Heart left ventricle (tissue), 13 donors: ENCODE data around the gene ZNF202.

Experiments used
- POLR2A ChIP-seq, 2 donors: fragments of 450-650 bp; IDR thresholded peaks; one replicate each; pipeline ENCODE4 v1.6.1; 2017; ENCODE audit warnings: antibody characterized with exemption in 2 of 2, mild to moderate bottlenecking in 2 of 2, moderate library complexity in 2 of 2
- TF ChIP-seq, protein P1 (sequence below), 12 donors: fragments of 200-600 bp; sonication (generic) in 4 of 12; IDR thresholded peaks; one replicate each; pipeline versions ENCODE4 v1.5.0 to v1.8.0; 2018 to 2022; ENCODE audit warnings: antibody characterized with exemption in 12 of 12, mild to moderate bottlenecking in 5 of 12
- donor health status: ischemic (EF 13 %, LVEDD 7.1; RV severe dilation, severe dysfunction).
- donor health status: DM: no; HTN: yes; CAD: no.
- donor health status: DM: no; HTN: no; CAD: no.
- donor health status: ischemic (EF 25% LVEDD 6.9; RV normal size, moderate dysfunction).
- donor health status: ischemic (EF 25% LVEDD 5.7; RV mildly dilated, moderate dysfunction).
- donor health status: ischemic (EF 35%, LVEDD 5.7; RV mildly dilated, moderate dysfunction).
- donor health status: nonischemic (EF 11% LVEDD 7.7; RV severe dilation, severe dysfunction).
- donor health status: DM: yes; HTN: yes; CAD: no.
- donor health status: PGD.
- donor health status: ischemic (EF 29% LVEDD 5.4; RV normal size, mild dysfunction).
- donor health status: nonischemic (EF 23%, LVEDD 6.1; RV moderate dilation, normal function).

DNA sequence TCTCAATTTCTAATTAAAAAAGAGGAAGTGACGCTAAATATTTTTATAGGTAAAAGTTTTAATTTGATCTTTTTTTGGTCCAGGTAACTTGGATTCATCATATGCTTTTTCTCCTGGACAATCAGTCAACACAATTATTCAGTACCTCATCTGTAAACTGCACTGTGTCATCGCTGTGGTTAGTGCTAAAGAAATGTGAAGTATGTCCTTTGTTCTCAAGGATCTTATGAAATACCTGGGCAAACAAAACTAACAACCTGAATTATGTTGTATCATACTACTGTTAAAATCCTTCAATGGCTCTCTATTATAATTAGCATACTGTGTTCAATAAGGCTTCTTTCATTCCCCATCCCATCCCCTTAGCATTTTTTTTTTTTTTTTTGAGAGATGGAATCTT lies 67.2 kb downstream of the ZNF202 start:
- TF ChIP-seq POLR2A (IDR thresholded peaks at IDR 0.05) = no peak
- TF ChIP-seq, protein P1, sequence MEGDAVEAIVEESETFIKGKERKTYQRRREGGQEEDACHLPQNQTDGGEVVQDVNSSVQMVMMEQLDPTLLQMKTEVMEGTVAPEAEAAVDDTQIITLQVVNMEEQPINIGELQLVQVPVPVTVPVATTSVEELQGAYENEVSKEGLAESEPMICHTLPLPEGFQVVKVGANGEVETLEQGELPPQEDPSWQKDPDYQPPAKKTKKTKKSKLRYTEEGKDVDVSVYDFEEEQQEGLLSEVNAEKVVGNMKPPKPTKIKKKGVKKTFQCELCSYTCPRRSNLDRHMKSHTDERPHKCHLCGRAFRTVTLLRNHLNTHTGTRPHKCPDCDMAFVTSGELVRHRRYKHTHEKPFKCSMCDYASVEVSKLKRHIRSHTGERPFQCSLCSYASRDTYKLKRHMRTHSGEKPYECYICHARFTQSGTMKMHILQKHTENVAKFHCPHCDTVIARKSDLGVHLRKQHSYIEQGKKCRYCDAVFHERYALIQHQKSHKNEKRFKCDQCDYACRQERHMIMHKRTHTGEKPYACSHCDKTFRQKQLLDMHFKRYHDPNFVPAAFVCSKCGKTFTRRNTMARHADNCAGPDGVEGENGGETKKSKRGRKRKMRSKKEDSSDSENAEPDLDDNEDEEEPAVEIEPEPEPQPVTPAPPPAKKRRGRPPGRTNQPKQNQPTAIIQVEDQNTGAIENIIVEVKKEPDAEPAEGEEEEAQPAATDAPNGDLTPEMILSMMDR (IDR thresholded peaks at IDR 0.05) = no peak
